ENCODE data around the gene TMEM256. TPM values are rescaled to one million over a fixed set of nuclear protein-coding genes. Genes with fewer than 3 reads are reported as not detected.

The TMEM256 gene
- total and polyA plus RNA-seq, 4 donors: 30.0 to 130 (median 97.7) TPM

DNA sequence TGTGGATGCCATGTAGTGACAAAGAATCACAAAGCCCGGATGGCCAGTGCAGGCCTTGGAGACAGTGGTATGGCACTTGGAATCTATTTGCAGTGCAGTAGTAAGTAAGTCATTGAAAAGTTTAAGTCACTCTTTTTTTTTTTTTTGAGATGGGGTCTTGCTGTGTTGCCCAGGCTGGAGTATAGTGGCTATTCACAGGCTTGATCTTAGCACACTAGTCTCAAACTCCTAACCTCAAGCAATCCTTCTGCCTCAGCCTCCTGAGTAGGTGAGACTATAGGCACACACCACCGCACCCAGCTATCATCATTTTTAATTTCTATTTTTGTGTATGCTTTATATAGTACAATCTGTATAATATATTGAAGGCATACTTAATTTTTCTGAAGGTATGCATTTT, 5.3 kb downstream of the TMEM256 start:
- WGBS: 88% methylated on average over 2 of the region's 2 CpGs
- no peak overlapping the region for H3K27ac ChIP-seq (ENCODE audit: low read depth in 1 of 2, low read length in 2 of 2)
- TF ChIP-seq, protein P1, sequence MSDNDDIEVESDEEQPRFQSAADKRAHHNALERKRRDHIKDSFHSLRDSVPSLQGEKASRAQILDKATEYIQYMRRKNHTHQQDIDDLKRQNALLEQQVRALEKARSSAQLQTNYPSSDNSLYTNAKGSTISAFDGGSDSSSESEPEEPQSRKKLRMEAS (IDR thresholded peaks at IDR 0.05): no peak
- no peak for TF ChIP-seq YY1 (IDR thresholded peaks at IDR 0.05)
- no peak for TF ChIP-seq FOXA1 (IDR thresholded peaks at IDR 0.05)
- TF ChIP-seq NR2F2 (IDR thresholded peaks at IDR 0.05): no peak
- no peak for DNase-seq (ENCODE audit: low spot score)
- peaks cover 0 to 21% (median 14%) of the 10 kb centered on the region in 4 donors for H3K4me1 ChIP-seq (ENCODE audit: control insufficient read depth in 4 of 4, insufficient read depth in 4 of 4, low read length in 3 of 4)
- no peak overlapping the region for H3K4me3 ChIP-seq (ENCODE audit: low read depth in 1 of 3, low read length in 3 of 3)
- no peak overlapping the region for H3K9ac ChIP-seq (ENCODE audit: low read depth in 1 of 2, low read length in 2 of 2)
- H3K9me3 ChIP-seq (ENCODE audit: control insufficient read depth in 4 of 4, low read length in 3 of 4): no peaks in the 10 kb centered on the region
- H3K27me3 ChIP-seq (ENCODE audit: control insufficient read depth in 4 of 4, insufficient read depth in 4 of 4, low read length in 3 of 4): no peaks in the 10 kb centered on the region
- H3K36me3 ChIP-seq (ENCODE audit: control insufficient read depth in 4 of 4, insufficient read depth in 3 of 4, low read depth in 1 of 4, low read length in 3 of 4): no peaks in the 10 kb centered on the region

- peaks cover 0 to 2% (median 0%) of the 10 kb centered on the region in 4 donors for H3K36me3 ChIP-seq (ENCODE audit: control insufficient read depth in 4 of 4, insufficient read depth in 3 of 4, low read depth in 1 of 4, low read length in 3 of 4)
- no peak for TF ChIP-seq HNF4G (IDR thresholded peaks at IDR 0.05)
- TF ChIP-seq, protein P2, sequence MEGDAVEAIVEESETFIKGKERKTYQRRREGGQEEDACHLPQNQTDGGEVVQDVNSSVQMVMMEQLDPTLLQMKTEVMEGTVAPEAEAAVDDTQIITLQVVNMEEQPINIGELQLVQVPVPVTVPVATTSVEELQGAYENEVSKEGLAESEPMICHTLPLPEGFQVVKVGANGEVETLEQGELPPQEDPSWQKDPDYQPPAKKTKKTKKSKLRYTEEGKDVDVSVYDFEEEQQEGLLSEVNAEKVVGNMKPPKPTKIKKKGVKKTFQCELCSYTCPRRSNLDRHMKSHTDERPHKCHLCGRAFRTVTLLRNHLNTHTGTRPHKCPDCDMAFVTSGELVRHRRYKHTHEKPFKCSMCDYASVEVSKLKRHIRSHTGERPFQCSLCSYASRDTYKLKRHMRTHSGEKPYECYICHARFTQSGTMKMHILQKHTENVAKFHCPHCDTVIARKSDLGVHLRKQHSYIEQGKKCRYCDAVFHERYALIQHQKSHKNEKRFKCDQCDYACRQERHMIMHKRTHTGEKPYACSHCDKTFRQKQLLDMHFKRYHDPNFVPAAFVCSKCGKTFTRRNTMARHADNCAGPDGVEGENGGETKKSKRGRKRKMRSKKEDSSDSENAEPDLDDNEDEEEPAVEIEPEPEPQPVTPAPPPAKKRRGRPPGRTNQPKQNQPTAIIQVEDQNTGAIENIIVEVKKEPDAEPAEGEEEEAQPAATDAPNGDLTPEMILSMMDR (IDR thresholded peaks at IDR 0.05; ENCODE audit: low read depth, low read length, missing input control): no peak
- TF ChIP-seq YY1 (IDR thresholded peaks at IDR 0.05): no peak
- TF ChIP-seq SP1 (IDR thresholded peaks at IDR 0.05): no peak
- TF ChIP-seq RXRA (IDR thresholded peaks at IDR 0.05): no peak
- TF ChIP-seq RAD21 (IDR thresholded peaks at IDR 0.05): no peak
- TF ChIP-seq, protein P3, sequence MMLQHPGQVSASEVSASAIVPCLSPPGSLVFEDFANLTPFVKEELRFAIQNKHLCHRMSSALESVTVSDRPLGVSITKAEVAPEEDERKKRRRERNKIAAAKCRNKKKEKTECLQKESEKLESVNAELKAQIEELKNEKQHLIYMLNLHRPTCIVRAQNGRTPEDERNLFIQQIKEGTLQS (IDR thresholded peaks at IDR 0.05): no peak
- TF ChIP-seq FOXA1 (IDR thresholded peaks at IDR 0.05): no peak
- TF ChIP-seq REST (IDR thresholded peaks at IDR 0.05): no peak
- TF ChIP-seq JUND (IDR thresholded peaks at IDR 0.05): no peak
- peaks cover 0 to 15% (median 8%) of the 10 kb centered on the region in 4 donors for H3K4me1 ChIP-seq (ENCODE audit: control insufficient read depth in 4 of 4, insufficient read depth in 4 of 4, low read length in 3 of 4)
- 91% methylated on average over 4 of the region's 4 CpGs for WGBS
- no peak overlapping the region for H3K4me3 ChIP-seq (ENCODE audit: low read depth in 1 of 3, low read length in 3 of 3)
- H3K27me3 ChIP-seq (ENCODE audit: control insufficient read depth in 4 of 4, insufficient read depth in 4 of 4, low read length in 3 of 4): no peaks in the 10 kb centered on the region
- H3K9me3 ChIP-seq (ENCODE audit: control insufficient read depth in 4 of 4, low read length in 3 of 4): no peaks in the 10 kb centered on the region
- DNase-seq (ENCODE audit: low spot score): no peak
- no peak overlapping the region for H3K27ac ChIP-seq (ENCODE audit: low read depth in 1 of 2, low read length in 2 of 2)
- H3K9ac ChIP-seq (ENCODE audit: low read depth in 1 of 2, low read length in 2 of 2): no peak overlapping the region
These were observed 7.8 kb downstream of the TMEM256 start for GRCh38 chr17:7396147-7396546.
